GM18517 (cell line): ENCODE results near the gene PARVB.

Experiments
- ATAC-seq: cut with Tn5 transposase; IDR thresholded peaks from one replicate; pipeline ENCODE4 v1.9.1; 2021; ENCODE audit warnings: mild to moderate bottlenecking, moderate library complexity; ENCODE audit not compliant: unreplicated experiment

PARVB gene

GRCh38 chr22:44194569-44194968 lies 170.5 kb downstream of the PARVB start:
- no peak for ATAC-seq

GRCh38 chr22:44195189-44195871 lies 171.2 kb downstream of the PARVB start:
- ATAC-seq, result no peak

GRCh38 chr22:44196241-44196640 lies 172.1 kb downstream of the PARVB start:
- ATAC-seq, result no peak

GRCh38 chr22:44196731-44197131 lies 172.6 kb downstream of the PARVB start:
- no peak for ATAC-seq

GRCh38 chr22:44197271-44197670 lies 173.2 kb downstream of the PARVB start:
- no peak for ATAC-seq

- no peak for ATAC-seq
Observed at GRCh38 chr22:44199164-44199563, 175.1 kb downstream of the PARVB start.

- ATAC-seq, result no peak
Observed at GRCh38 chr22:44199866-44200265, 175.8 kb downstream of the PARVB start.

GRCh38 chr22:44200451-44200850 lies 176.3 kb downstream of the PARVB start:
- no peak for ATAC-seq

- no peak for ATAC-seq
Observed at GRCh38 chr22:44200855-44201550, 176.9 kb downstream of the PARVB start.

- no peak for ATAC-seq
Observed at GRCh38 chr22:44201665-44202064, 177.6 kb downstream of the PARVB start.

- no peak for ATAC-seq
Observed at GRCh38 chr22:44202261-44202789, 178.2 kb downstream of the PARVB start.

- no peak for ATAC-seq
Observed at GRCh38 chr22:44203203-44203602, 179.1 kb downstream of the PARVB start.

GRCh38 chr22:44204739-44205515 lies 180.8 kb downstream of the PARVB start:
- ATAC-seq, result no peak

GRCh38 chr22:44205516-44206329 lies 181.6 kb downstream of the PARVB start:
- no peak for ATAC-seq

- no peak for ATAC-seq
Observed at GRCh38 chr22:44206330-44206645, 182.2 kb downstream of the PARVB start.

- no peak for ATAC-seq
Observed at GRCh38 chr22:44206696-44207095, 182.6 kb downstream of the PARVB start.

- no peak for ATAC-seq
Observed at GRCh38 chr22:44207173-44207980, 183.3 kb downstream of the PARVB start.

- ATAC-seq, result no peak
Observed at GRCh38 chr22:44207981-44208317, 183.8 kb downstream of the PARVB start.

GRCh38 chr22:44209343-44209742 lies 185.2 kb downstream of the PARVB start:
- no peak for ATAC-seq

- ATAC-seq, result no peak
Observed at GRCh38 chr22:44210722-44211121, 186.6 kb downstream of the PARVB start.
